HL-60 (cell line): ENCODE measurements around the gene WNK1.

Source experiments
- DNase-seq, 2 experiments: peaks; one replicate each; pipeline ENCODE4 v3.0.0-alpha.2; 2010 to 2020; ENCODE audit warnings: low read depth in 1 of 2, low spot score in 1 of 2
- H3K27ac ChIP-seq: fragments of 250-450 bp; sonication (Bioruptor Pico); replicated peaks from 2 replicates; pipeline ENCODE4 v1.5.1; 2020; ENCODE audit warnings: mild to moderate bottlenecking, moderate library complexity
- H3K27me3 ChIP-seq: fragments of 250-450 bp; sonication (Bioruptor Pico); 2 replicates; pipeline ENCODE4 v1.5.1; 2021; ENCODE audit warnings: mild to moderate bottlenecking, moderate library complexity; ENCODE audit not compliant: insufficient read depth, poor library complexity, severe bottlenecking
- H3K4me3 ChIP-seq: replicated peaks from 2 replicates; pipeline ENCODE4 v1.5.1; 2011; ENCODE audit warnings: mild to moderate bottlenecking, control low read depth, low read length; ENCODE audit not compliant: insufficient read depth
- GABPA ChIP-seq: IDR thresholded peaks from 2 replicates; pipeline ENCODE4 v1.6.1; 2012; ENCODE audit warnings: low read depth
- POLR2AphosphoS5 ChIP-seq: IDR thresholded peaks from 2 replicates; pipeline ENCODE4 v1.6.1; 2012; ENCODE audit warnings: low read depth
- SPI1 ChIP-seq: IDR thresholded peaks from 2 replicates; pipeline ENCODE4 v1.6.1; 2012; ENCODE audit warnings: low read depth, mild to moderate bottlenecking, borderline replicate concordance
- TF ChIP-seq, protein P1 (sequence below): IDR thresholded peaks from 2 replicates; pipeline ENCODE4 v1.6.1; 2012; ENCODE audit warnings: low read depth; ENCODE audit not compliant: insufficient replicate concordance
- TF ChIP-seq, protein P2 (sequence below): IDR thresholded peaks from one replicate; pipeline ENCODE4 v1.5.1; 2011; ENCODE audit warnings: low read length, control low read depth, inconsistent platforms; ENCODE audit not compliant: insufficient read depth

WNK1 gene

DNA sequence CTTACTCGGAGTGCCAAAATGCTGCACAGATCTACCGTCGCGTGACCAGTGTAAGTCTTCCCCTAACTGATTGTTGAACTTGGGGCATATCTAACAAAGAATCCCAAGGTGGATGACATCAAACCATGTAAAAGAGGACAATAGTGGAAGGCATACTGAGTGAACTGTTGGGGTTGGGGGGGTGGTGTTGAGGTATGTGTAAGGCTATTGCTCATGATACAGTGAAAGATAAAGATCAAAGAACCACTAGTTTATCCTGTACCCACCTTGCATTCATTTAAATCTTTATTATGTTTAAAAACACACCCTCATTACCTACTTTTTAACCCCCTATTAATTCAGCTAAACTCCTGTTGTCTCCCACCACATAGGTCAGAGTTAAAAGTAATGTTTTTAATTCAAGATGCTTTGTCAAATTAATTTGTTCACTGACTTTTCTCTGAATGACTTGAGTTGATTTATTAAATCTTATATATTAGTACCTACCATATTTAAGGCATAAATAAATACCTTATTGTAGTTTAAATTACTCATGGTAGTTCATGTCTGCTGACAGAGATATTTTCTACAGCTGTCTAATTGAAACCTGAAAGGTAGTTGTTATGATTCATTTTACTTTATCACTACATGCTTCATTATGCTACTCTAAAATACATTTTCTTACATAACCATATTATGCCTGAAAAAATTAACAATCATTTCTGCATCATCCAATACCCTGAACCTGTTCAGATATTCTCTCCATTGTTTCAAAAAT, 77.9 kb downstream of the WNK1 start:
- DNase-seq: no peak
- Histone ChIP-seq H3K4me3 (no peak overlapping the region), H3K27ac (no peak overlapping the region), H3K27me3 (no peaks in the 10 kb centered on the region)
- no peak for TF ChIP-seq GABPA

DNA sequence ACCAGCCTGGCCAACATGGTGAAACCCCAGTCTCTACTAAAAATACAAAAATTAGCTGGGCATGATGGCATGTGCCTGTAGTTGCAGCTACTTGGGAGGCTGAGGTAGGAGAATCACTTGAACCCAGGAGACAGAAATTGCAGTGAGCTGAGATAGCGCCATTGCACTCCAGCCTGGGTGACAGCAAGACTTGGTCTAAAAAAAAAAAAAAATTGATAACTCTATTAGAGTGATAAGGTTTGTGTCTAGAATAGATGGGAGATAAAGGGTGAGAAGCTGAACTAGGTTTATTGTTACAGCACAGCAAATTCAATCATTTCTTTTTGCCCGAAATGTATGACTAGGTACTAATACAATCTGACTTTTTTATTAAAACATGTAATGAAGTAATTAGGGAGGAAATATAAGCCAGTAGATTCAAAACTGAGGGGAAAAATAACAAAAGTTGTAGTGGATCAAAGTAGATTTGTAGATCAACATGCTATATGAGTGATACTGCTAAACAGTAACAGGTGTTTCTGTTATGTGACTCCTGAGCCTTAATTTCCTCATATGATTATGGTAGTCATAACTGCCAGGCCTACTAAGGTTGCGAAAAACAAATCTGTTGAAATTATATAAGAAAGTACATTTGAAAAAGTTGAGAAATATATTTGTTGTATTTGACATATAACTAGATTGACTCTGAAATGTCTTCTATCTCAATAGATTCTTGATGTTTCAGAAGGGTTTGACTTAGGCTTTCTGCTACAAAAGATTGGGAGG, 83.6 kb downstream of the WNK1 start:
- Histone ChIP-seq H3K27me3 (no peaks in the 10 kb centered on the region), H3K4me3 (no peak overlapping the region), H3K27ac (peak overlapping the region; percentile 43)
- TF ChIP-seq GABPA (no peak), POLR2AphosphoS5 (no peak), SPI1 (no peak)
- TF ChIP-seq, protein P1, sequence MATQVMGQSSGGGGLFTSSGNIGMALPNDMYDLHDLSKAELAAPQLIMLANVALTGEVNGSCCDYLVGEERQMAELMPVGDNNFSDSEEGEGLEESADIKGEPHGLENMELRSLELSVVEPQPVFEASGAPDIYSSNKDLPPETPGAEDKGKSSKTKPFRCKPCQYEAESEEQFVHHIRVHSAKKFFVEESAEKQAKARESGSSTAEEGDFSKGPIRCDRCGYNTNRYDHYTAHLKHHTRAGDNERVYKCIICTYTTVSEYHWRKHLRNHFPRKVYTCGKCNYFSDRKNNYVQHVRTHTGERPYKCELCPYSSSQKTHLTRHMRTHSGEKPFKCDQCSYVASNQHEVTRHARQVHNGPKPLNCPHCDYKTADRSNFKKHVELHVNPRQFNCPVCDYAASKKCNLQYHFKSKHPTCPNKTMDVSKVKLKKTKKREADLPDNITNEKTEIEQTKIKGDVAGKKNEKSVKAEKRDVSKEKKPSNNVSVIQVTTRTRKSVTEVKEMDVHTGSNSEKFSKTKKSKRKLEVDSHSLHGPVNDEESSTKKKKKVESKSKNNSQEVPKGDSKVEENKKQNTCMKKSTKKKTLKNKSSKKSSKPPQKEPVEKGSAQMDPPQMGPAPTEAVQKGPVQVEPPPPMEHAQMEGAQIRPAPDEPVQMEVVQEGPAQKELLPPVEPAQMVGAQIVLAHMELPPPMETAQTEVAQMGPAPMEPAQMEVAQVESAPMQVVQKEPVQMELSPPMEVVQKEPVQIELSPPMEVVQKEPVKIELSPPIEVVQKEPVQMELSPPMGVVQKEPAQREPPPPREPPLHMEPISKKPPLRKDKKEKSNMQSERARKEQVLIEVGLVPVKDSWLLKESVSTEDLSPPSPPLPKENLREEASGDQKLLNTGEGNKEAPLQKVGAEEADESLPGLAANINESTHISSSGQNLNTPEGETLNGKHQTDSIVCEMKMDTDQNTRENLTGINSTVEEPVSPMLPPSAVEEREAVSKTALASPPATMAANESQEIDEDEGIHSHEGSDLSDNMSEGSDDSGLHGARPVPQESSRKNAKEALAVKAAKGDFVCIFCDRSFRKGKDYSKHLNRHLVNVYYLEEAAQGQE: no peak
- TF ChIP-seq, protein P2, sequence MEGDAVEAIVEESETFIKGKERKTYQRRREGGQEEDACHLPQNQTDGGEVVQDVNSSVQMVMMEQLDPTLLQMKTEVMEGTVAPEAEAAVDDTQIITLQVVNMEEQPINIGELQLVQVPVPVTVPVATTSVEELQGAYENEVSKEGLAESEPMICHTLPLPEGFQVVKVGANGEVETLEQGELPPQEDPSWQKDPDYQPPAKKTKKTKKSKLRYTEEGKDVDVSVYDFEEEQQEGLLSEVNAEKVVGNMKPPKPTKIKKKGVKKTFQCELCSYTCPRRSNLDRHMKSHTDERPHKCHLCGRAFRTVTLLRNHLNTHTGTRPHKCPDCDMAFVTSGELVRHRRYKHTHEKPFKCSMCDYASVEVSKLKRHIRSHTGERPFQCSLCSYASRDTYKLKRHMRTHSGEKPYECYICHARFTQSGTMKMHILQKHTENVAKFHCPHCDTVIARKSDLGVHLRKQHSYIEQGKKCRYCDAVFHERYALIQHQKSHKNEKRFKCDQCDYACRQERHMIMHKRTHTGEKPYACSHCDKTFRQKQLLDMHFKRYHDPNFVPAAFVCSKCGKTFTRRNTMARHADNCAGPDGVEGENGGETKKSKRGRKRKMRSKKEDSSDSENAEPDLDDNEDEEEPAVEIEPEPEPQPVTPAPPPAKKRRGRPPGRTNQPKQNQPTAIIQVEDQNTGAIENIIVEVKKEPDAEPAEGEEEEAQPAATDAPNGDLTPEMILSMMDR: no peak
- DNase-seq: peak; percentile 17 to 49

DNA sequence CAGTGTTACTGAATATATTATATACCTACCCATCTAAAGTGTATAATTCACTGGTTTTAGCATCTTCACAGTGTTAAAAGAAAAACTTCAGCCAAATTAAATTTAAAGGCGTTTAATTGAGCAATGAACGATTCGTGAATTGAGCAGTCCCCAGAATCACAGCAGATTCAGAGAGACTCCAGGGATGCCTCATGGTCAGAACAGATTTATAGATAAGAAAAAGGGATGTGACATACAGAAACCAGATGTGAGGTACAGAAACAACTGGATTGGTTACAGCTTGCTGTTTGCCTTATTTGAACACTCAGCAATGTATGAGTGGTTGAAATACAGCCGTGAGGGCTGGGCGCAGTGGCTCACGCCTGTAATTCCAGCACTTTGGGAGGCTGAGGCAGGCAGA, 84.6 kb downstream of the WNK1 start:
- no peaks in the 10 kb centered on the region for H3K27me3 ChIP-seq
- no peak for DNase-seq
- H3K27ac ChIP-seq: no peak overlapping the region
- TF ChIP-seq GABPA: no peak
- TF ChIP-seq, protein P2: no peak
- no peak for TF ChIP-seq POLR2AphosphoS5
- no peak for TF ChIP-seq SPI1
- TF ChIP-seq, protein P1: no peak
- H3K4me3 ChIP-seq: no peak overlapping the region

DNA sequence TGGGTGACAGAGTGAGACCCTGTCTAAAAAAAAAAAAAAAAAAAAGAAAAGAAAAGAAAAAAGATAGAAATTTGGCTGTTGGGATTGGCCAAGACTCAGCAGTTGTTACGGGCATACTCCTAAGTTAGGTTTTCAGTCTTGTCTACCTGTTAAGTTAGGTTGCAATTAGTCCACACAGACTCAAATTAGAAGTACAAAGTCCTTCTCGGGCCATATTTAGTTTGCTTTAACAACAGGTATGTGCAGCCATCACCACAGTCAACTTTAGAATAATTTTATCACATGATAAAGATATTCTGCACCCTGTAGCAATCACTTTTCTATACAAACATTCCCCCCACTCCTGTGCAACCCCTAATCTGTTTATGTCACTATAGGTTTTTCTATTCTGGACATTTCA, 85.2 kb downstream of the WNK1 start:
- DNase-seq: no peak
- H3K4me3 ChIP-seq: no peak overlapping the region
- H3K27ac ChIP-seq: no peak overlapping the region
- H3K27me3 ChIP-seq: no peaks in the 10 kb centered on the region
- no peak for TF ChIP-seq GABPA
